Fibroblast of the conjunctiva (primary cell): Measurements from ENCODE around the gene IMP3.
A peak's percentile ranks its signal among the peaks of the same experiment; 100 is the strongest.
"Not testable (repeated sequence)": the region's sequence is repeated elsewhere in the genome, so short reads cannot be mapped to it uniquely, and the experiment has no call there.

ENCODE experiments used
- DNase-seq: peaks from one replicate; pipeline ENCODE4 v3.0.0-alpha.2; 2010; ENCODE audit warnings: low read depth

Gene IMP3

DNA sequence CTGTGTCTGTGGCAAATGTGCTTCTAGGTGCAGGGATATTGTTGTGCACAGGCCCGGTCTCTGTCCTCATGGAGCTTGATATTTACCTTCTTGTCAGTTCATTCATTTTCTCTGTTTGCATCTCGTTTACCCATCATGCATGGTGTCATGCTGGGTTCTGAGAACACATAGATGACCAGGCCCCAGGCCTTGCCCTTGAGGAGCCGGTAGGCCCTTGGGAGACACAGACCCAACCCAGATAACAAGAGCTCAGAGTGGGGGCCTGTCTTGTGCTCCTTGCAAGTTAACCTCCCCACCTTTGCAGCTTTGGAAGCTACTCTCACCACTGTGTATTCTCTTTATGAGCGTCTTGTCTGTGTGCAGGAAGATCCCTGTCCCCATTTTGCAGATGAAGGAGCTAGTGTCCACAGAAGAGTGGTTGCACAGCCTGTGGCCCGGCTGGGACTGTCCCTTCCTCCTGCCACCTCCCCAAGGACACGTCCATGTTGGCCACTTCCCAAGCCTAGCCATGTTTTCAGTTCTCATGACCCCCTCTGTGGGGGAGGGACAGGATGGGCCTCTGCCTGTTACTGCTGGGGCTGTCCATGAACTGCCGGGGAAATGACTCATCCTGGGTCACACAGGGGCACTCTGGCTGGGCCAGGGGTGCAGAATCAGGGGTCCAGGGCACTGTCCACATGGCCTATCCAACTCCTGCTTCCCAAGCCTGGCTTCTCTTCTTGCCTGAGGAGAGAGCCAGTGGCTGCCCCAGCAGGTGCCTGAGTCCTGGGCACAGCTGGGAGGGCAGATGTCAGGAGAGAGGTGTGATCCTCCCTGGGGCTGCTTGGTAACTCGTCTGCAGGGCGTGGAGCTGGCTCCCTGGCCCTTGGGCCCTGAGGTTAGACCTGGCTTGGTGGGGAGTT is 11.1 kb upstream of the IMP3 start:
- no peak for DNase-seq

DNA sequence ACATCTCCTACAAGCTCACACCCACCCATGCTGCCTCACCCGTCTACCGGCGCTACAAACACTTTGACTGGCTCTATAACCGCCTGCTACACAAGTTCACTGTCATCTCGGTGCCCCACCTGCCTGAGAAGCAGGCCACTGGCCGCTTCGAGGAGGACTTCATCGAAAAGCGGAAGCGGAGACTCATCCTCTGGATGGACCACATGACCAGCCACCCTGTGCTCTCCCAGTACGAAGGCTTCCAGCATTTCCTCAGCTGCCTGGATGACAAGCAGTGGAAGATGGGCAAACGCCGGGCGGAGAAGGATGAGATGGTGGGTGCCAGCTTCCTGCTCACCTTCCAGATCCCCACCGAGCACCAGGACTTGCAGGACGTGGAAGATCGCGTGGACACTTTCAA is 9.8 kb upstream of the IMP3 start:
- no peak for DNase-seq

- no peak for DNase-seq
These were observed 9.2 kb upstream of the IMP3 start for GRCh38 chr15:75649045-75649761.

- DNase-seq, result no peak
These were observed 8.4 kb upstream of the IMP3 start for GRCh38 chr15:75648156-75649000.

GRCh38 chr15:75647370-75648155 is 7.5 kb upstream of the IMP3 start, which contains the start of gene SNX33:
SNX33 (plus strand) TSS chr15:75647912; CDS start chr15:75649103, 1,191 bp downstream.
- DNase-seq, result peak; percentile 75

- no peak for DNase-seq
These were observed 6.9 kb upstream of the IMP3 start for GRCh38 chr15:75646944-75647364.

- no peak for DNase-seq
These were observed 6.3 kb upstream of the IMP3 start for GRCh38 chr15:75646112-75646943.

DNA sequence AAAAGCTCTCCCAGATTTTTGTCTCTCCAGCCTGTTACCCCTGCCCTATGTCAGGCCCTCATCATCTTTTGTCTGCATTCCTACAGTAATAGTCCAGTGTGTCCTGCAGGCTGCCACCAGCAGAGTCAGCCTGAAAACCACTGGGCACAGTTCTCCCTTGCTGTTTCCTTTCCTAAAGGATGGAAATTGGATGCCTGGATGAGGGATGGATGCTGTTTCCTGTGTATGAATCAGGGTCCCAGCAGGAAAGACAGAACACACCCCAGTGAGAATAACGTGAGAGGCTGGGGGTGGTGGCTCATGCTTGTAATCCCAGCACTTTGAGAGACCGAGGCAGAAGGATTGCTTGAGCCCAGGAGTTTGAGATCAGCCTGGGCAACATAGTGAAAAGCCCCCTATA is 4.4 kb upstream of the IMP3 start:
- no peak for DNase-seq

GRCh38 chr15:75641603-75642002 is 1.6 kb upstream of the IMP3 start:
- no peak for DNase-seq

DNA sequence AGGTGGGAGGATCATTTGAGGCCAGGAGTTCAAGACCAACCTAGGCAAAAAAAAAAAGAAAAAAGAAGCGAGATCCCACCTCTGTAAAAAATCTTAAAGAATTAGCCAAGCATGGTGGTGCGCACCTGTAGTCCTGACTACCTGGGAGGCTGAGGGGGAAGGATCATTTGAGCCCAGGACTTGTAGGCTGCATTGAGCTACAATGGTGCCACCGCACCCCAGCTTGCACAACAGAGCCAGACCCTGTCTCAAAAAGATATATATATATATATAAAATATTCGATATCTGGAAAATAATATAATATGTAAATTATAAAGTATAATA is 1.1 kb upstream of the IMP3 start:
- no peak for DNase-seq

- no peak for DNase-seq
These were observed 607 bp upstream of the IMP3 start for GRCh38 chr15:75640483-75641178.

GRCh38 chr15:75639191-75639708 is 774 bp downstream of the IMP3 start:
- DNase-seq, result no peak

GRCh38 chr15:75637245-75638009 is 2.6 kb downstream of the IMP3 start:
- DNase-seq, result no peak

- no peak for DNase-seq
These were observed 4.0 kb downstream of the IMP3 start for GRCh38 chr15:75636026-75636425.

- DNase-seq, result not testable (repeated sequence)
These were observed 6.1 kb downstream of the IMP3 start for GRCh38 chr15:75633922-75634321.

- no peak for DNase-seq
These were observed 8.1 kb downstream of the IMP3 start for GRCh38 chr15:75631935-75632334.

GRCh38 chr15:75625542-75626347 is 14.3 kb downstream of the IMP3 start, which contains the start of gene SNUPN:
SNUPN (minus strand) TSS chr15:75625725; CDS start chr15:75621051, 4,674 bp downstream.
- DNase-seq, result peak; percentile 89

DNA sequence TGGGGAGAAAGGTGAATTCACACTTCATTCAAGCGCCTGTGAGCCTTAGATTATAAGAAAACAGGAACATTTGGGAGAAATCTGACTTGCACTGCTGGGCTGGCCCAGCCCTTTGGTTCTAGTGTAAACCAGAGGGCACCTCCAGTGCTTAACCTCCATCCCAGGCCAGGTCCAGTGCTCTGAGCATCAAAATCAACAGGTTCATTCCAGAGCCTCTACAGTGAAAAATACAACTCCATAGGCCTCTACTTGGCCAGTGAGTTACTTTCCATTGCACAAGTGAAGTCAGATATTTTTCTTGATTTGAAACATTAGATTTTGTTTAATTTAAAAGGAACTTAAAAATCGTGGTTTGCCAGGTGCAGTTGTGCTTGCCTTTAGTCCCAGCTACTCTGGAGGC is 17.5 kb downstream of the IMP3 start:
- DNase-seq, result no peak
